HG02943 (cell line): ENCODE results near the gene TPH1.

Source experiments
- ATAC-seq: cut with Tn5 transposase; IDR thresholded peaks from one replicate; pipeline ENCODE4 v1.9.1; 2021; ENCODE audit warnings: mild to moderate bottlenecking, low read depth, moderate library complexity; ENCODE audit not compliant: unreplicated experiment

TPH1 gene

DNA sequence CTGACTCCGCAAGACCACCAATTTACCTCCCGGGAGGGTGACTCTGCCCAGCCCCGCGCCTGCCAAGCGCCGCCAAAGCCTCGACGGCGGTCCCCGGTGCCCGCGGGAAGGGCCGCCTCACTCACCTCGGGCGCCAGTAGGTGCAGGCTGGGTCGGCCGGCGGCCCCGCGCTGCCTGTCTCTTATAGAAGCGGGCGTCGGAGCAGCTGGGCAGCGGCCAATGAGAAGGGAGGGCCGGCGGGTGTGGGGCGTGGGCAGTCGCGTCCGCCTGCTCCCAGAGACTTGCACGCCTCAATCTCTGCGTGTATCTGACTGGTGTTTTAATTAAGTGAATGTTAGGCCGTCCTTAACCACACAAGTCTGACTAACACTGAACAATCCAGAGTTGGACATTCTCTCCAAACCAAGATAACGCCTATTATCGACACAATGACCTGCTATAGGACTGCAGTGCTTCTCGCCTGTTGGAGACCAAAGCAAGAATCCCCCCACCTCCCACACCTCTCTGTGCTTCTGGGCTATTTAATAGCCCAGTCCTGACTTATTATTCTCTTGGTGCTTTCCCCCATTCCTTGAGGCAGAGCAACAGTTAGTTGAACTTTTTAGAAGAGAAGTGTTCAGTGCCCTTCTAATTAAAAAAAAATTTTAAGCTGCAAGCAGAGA, at the start of gene TPH1:
TSS of gene TPH1 (minus strand) at position 154 of the 662 bp plus-strand sequence. CDS start 5,507 bp downstream, outside the sequence.
- no peak for ATAC-seq

DNA sequence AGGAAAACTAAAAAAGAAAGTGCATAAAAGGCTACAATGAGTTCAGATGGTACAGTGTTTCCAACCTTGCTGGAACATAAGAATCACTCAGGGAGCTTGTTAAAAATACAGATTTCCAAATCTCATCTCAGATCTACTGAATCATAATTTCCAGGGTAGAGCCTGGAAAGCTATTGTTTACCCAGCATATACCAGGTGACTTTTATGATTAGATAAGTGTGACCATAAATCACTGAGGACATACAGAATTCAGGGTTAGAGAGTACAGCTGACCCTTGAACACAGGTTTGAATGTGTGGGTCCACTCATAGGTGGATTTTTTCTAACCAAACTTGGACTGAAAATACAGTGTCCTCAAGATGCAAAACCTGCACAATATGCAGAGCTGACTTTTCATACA, 47.9 kb upstream of the TPH1 start:
- ATAC-seq: no peak

DNA sequence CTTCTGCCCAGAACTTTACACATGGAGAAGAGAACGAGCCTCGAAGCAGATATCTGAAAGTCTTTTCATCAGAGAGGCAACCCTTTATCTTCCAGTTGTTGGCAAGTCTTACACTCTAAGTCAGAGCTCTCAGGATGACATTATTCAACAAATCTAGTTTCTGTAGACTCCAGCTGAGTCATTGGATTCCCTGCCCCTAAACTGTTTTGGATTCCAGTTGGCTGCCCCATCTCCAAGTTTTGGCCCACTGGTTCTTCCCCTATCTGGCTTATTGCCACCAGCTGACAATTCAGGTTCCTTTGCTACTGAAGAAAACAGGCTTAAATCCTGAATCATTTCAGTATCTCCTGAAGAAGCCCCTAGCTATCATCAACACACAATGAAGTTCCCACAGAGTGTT, 45.7 kb upstream of the TPH1 start:
- no peak for ATAC-seq

DNA sequence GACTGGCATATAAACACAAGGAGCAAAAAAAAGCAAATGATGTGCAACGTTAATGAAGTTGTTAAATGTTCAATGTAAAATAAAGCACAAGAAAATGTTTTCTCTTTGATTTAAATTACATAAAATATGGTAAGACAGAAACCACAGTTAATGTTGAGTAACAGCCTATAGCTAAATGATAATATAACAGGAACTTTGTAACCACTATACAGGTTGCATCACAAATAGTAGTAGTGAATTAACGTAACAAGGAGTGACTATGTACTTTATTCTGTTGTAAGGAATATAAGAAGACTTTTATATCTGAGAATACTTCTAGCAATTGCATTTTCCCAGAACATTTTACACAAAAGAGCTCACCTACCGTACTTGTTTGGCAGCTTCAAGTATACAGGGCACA, 42.9 kb upstream of the TPH1 start:
- no peak for ATAC-seq

DNA sequence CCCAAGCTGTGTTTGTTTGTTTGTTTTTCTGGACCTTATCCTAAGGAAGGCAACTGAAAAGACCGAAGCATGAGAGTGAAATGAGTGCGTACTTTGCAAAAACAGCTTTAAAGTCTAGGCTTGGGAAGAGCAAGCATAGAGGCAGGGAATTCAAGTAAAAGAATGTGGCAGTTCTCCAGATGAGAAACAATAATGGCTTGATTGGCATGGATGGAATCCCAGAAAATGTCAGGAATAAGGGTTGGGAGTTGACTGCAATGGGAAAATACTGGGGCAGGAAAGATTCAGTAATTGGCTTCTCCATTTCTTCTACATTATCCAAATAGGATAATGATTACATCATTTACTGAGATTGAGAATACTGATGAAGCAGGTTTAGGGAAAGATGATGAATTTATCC, 42.3 kb upstream of the TPH1 start:
- ATAC-seq: no peak

DNA sequence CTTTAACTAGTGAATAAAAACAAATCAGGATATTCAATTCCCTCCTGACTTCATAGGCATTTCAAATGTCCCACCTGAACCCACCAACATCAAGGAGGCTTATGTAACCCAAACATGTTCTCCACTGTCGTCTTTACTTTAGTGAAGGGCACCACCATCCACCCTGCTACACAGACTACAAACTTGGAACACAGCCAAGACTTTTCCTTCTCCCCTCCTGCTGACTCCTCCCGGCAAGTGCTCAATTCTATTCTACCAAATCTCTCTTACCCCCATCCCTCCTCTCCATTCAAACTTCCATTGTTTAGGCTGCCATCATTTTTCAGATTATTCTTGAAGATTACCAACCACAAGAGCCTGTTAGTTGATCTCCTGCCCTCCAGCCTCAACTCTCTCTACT, 35.5 kb upstream of the TPH1 start:
- ATAC-seq: no peak

DNA sequence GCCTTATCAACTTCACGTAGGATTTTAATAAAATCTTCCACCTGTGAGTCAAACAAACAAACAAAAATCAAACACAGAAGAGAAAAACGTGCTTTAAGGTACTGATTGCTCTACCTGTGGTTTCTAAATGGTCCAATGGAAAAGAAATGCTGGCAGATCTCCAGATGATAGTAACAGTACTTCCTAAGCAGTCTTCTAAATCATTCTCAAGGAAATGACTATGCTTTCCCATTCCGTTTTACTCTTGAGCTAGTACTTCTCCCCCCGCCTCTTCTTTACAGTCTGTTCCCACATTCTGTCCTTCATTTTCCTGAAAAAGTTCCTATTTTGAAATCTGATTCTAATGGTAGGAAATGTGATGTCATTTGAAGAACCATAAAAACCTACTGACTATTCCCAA, 34.4 kb upstream of the TPH1 start:
- ATAC-seq: no peak

DNA sequence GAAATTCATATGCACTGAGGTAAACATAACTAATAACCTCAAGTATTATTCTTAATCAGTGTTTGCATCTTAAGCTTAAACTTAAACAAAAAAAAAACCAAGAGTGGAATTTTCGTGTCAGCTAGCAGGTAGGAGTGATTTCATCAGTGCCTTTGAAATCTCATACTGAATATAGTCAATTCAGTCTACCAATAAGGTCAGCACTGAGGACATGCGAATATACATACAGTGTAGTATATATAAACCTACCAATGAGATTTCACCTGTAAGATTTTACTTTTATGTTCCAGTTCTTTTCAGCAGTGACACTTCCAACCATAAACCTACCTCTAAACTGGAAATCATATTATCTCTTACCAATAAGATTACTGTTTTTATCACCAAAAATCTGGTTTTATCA, 32.8 kb upstream of the TPH1 start:
- ATAC-seq: no peak

DNA sequence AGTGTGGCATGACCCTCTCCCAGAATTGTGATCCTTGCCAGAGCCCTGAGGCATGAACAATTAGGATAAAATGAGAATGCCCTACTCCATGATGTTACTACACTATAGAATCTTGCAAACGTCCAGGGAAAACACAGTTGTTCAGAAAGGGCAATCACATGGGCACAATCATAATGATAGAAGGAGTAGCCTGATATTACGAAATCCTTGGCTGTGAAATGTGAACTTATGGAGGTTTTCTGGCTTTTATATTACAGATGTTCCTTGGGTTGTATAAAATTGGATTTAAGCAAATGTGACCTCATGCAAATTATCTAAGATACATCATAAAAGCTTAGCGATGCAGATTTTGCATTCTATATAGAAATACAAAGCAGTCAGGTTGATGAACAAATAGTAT, 29.4 kb upstream of the TPH1 start:
- no peak for ATAC-seq

DNA sequence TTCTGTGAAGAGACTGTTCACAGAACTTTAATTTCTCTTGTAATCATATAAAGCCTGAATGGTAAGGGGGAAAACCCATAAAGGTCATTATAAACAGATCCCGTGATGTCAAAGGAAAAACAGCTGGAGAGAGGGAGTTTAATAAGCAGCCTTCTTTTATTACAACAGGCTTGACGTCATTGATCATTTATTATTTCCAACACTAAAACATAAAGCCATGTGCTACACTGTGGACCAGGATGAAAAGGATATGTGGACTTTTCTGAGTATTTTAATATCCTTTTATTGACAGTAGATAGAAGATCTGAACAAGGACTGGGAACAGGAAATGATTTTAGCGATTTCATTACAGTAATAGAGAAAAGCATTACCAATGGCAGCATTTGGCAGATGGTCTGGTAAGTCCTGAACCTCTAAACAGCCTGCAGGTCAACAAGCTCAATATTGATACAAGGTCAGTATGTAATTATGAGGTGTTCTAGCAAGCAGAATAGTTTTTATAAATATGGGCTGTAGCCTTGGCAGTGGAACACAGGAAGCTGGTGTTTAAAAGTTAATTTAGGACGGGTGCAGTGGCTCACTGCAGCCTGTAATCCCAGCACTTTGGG, 25.1 kb upstream of the TPH1 start:
- no peak for ATAC-seq

DNA sequence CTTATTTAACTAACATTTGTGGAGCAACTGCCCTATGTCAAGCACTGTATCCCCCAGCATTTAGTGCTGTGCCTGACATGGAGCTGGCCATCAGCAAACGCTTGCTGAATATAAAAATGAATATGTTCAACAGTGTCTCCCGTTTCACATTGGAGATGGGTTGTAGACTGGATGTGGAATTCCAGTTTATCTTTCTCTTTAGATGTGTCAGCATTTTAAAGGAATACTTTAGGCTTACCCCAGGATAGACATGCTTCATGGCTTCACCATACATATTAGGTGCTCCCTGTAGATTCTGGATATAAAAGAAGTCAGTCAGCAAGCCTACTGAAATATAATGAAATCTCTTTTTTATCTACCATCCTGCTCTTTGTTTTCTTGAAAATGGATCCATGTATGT, 21.3 kb upstream of the TPH1 start:
- ATAC-seq: no peak

DNA sequence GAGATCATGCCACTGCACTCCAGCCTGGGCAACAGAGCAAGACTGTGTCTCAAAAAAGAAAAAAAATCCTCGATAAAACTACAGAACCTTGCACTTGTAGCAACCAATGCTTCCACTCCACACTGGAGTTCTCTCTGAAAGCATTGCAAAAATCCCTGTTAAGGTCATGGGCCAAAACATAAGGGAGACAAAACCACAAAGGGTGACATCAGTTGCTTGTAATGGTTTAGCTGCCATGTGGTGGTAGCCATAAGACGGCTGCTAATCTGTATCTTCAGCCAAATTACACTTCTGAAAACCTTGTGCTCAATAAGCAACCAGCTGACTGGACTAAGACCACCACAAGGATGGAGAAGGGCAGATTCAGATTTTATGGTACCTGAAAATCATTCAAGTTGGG, 20.6 kb upstream of the TPH1 start:
- ATAC-seq: no peak

DNA sequence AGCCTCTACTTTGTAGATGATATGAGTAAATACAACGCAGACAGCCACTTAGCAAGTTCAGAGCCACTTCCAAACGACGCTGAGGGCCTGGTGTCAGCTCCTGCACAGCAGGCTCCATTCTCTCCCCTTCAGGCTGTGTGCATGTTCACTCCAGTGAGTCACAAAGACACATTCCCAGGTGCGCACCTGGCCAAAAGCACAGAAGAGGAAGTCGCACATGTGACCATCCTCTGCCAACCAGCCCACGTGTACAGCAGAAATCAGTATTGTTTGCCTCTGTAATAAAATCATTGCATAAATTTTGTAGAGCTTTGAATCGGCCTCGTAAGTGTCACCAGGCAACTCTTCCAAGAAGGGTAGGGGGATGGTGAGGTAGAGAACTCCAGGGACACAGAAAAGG, 19.5 kb upstream of the TPH1 start:
- ATAC-seq: no peak

DNA sequence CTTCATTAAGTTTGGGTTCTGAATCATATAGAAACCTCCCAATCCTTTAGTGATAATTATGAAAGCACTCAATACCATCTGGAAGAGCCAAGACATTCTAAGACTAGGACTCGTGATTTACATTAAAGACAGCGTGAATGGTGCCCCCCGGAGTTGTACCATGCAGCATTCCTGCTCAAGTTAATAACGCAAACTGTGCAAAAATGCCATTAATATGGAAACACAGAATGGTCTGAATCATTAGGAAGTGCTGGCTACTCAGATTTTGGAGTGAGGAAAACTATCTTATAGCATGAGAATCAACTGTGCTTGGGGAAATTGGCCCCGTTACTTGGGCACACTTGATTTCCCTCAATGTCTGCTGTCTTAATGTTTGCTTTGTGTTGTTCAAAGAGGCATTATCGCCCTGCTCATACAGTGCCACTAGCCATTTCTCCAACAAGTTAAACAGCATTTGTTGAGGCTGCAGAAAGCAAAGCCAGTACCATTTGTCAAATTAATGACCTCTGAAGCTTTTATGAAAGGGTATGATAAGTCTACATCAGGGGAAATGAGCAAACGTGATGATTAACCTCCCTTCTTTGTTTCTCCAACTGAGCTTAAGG, 18.5 kb upstream of the TPH1 start:
- no peak for ATAC-seq

DNA sequence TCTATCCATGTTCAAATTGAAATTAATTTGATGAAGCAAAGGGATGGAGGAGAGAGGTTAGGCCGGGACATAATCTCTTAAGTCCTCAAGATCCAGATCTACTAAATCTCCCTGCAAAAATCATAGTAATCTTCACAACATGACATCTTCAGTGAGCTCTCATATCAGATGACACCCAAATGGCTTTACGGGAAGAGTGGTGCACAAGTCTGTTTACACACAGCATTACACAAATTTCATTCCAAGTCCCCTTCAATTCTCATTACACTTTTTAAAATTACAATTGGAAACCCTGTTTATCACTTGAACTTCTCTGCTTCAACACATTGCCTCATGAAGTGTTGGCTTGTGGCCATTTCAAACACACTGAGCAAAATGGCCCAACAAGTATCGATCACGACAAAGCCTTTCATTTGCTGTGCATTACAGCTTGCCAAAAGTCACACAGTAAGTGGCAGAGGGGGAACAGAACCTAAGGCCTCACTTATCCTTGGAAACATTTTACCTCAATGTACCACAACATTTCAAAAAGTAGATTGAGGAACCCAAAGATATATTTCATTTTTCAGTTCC, 17.9 kb upstream of the TPH1 start:
- no peak for ATAC-seq

DNA sequence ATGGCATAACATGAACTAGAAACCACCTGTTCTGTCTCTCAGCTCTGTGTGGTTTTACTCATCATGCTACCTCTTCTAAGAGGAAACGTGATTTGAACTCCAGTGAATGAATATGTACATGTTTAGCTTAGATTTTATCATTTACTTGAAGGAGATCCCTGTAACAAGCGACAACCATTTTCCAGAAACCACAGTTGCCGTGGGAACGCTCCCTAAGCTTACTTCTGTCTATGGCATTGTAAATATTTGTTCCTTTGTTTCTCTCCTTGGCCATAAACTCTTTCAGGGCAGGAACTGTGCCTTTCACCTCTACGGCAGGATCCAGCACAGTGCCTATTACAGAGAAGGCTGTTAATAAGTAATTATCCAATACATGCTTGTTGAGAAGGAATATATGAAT, 17.1 kb upstream of the TPH1 start:
- ATAC-seq: no peak

DNA sequence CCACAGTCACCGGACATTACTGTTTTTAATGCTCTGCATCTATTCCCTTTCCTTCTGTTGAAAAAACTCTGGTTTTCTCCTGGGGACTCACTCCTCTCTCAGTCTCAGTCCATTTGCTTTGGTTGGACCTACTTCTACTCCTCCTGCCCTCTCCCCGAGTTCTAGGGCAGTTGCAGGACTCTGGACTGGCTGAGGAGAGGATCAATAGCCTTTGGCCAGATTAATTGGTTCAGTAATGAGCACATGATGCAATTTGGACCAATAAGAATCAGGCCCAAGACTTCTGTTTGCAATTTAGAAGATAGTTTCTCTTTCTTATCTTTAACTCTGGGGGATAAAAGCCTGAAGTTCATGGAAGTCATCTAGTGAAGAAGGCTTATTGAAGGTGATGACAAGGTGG, 15.3 kb upstream of the TPH1 start:
- no peak for ATAC-seq

DNA sequence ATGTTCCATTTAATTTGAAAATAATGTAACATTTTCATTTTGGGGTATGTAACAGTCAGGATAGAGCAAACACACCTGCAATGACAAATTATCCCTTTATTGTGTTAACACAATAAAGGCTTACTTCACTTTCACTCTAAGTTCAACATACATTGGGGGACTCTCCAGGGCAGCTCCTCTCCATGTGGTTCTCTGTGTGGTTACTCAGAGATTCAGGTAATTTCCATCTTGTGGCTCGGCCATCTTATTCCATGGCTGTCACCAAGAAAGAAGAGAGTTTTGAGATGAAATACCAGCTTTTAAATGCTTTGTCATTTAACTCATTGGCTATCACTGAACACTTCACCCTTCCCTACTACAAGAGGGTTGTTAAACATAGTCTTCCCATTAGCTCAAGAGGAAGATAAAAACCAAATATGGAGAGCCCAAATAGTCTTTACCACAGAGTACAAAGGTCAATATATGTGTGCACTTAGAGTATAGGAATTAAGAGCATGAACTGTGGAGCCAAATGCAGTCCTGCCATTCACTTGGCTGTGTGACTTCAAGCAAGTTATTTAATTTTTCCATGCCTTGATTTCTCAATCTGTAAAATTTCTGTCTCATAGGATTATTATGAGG, 10.6 kb upstream of the TPH1 start:
- ATAC-seq: no peak

DNA sequence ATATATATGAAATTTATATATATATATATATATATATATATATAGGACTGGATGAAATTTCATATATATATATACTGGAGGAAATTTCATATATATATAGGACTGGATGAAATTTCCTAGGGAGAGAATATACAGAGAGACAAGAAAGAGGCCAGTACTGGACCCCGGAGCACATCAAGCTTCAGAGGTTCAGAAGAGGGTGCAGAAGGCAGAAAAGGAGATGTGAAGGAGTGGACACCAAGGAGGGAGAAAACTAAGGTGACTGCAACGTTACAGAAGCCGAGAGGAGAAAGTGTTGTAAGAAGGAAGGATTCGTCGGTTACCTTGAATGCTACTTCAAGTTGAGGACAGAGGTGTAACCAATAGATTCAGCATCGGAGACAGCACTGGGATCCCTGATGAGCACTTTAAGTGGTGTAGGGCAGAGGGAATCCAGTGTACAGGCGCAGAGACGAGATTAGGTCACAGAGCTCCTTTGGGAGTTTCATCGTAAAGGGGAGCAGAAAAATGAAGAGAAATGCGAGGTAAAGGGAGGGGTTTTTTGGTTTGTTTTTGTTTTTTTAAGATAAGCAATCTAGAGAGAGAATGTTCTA, 8.5 kb upstream of the TPH1 start:
- no peak for ATAC-seq

DNA sequence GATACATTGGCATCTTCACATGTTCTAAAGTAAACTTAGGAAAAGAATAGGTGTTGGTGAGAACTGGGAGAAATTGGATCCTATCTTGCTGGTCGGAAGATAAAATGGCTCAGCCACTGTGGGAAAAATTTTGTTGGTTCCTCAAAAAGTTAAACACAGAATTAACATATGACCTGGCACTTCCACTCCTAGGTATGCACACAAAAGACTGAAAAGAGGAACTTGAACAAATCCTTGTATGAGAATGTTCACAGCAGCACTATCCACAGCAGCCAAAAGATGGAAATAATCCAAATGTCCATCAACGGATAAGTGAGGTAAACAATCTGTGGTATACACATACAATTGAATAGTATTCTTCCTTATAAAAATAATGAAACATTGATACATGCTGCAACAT, 4.8 kb upstream of the TPH1 start:
- ATAC-seq: no peak

DNA sequence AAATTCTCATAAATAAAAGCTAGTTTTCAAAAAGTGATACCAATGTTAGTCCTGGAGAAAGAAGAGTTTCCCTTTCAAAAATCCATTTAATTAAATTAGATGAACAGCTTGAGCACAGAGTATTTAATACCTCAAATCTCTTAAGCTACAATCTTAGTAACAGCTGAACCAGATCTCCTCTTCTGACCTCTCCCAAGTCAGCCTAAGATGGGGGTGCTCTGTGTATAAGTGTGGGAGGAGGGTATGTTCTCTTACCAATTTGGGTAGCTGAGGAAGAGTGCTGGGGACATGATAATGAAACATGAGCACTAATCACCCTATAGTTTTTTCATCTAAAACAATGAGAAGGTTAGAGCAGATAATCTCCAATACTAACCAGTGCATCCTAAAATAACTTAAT, 9.6 kb downstream of the TPH1 start:
- no peak for ATAC-seq
